ENCODE measurements around the gene POU6F2.

Gene POU6F2

DNA sequence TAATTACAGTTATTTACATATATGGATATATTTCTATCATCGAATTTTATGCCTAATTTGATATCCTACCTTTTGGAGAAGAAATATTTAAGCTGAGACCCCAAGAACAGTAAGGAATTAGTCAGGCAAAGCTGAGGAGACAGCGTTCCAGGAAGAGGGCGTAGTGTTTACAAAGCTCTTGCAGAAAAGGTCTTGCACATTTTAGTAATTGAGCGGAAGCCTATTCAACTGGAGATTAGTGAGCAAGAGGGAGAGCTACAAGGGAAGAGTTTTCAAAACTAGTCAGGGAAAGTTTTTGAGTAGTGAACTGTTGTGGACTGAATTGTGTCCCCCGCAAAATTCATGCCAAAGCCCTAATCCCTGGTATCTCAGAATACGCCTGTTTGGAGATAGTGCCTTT is 26.5 kb upstream of the POU6F2 start:
- DNase-seq (no peak), ATAC-seq (replicated peaks) (no peak)
- Mint-ChIP-seq H3K27ac (no peak overlapping the region), H3K4me1 (ENCODE audit: low read depth in 2 of 2) (no peaks in the 10 kb centered on the region), H3K27me3 (peaks cover 40 to 46% of the 10 kb centered on the region in 2 donors), H3K4me3 (no peak overlapping the region), H3K36me3 (ENCODE audit: insufficient read depth) (peaks cover 3% of the 10 kb centered on the region), H3K9me3 (no peaks in the 10 kb centered on the region)

DNA sequence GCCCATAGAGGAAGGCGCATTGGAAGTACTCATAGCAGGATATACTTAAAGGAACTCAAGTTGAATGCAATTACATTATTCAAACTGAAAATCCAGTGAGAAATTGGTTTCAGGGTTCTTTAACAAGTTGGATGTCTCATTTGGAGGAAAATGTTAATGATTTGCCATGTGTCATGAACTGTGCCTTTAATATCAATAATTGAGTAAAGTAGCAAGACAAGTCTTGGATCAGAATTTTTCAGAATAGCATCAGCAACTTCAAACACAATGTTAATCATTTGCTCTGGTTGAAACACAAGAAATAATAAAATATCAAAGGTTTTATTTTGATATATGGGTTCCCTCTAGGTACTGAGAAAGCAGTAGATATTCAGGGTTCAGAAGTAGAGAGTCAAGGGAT is 24.5 kb upstream of the POU6F2 start:
- ATAC-seq (replicated peaks) (no peak), DNase-seq (no peak)
- H3K4me3 Mint-ChIP-seq, result no peak overlapping the region
- H3K27me3 Mint-ChIP-seq, result peaks cover 36% of the 10 kb centered on the region in 2 donors
- H3K9me3 Mint-ChIP-seq, result no peaks in the 10 kb centered on the region
- no peak overlapping the region for H3K27ac Mint-ChIP-seq
- no peaks in the 10 kb centered on the region for H3K4me1 Mint-ChIP-seq (ENCODE audit: low read depth in 2 of 2)
- H3K36me3 Mint-ChIP-seq (ENCODE audit: insufficient read depth), result peaks cover 3% of the 10 kb centered on the region

DNA sequence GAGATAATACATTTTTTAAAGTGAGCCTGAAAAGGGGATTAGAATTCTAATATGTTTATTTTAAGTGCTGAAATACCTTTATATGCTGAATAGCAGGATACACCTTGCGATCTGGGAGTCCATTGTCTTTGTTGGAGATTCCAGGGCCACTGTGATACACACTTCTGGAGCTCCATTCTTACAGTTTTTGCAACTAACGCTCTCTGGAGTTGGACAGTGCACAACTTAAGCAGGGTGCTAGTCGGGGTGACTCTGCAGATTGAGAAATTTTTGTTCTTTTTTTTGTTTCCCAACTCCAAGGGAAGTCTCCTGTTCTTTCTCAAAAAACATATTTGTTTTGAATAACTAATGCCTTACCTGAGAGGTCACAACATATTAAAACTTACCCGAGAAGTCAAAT is 23.7 kb upstream of the POU6F2 start:
- Mint-ChIP-seq H3K9me3 (no peaks in the 10 kb centered on the region), H3K4me3 (no peak overlapping the region), H3K27me3 (peaks cover 38 to 43% of the 10 kb centered on the region in 2 donors), H3K36me3 (ENCODE audit: insufficient read depth) (peaks cover 3% of the 10 kb centered on the region), H3K4me1 (ENCODE audit: low read depth in 2 of 2) (no peaks in the 10 kb centered on the region), H3K27ac (no peak overlapping the region)
- ATAC-seq (replicated peaks) (no peak), DNase-seq (no peak)

DNA sequence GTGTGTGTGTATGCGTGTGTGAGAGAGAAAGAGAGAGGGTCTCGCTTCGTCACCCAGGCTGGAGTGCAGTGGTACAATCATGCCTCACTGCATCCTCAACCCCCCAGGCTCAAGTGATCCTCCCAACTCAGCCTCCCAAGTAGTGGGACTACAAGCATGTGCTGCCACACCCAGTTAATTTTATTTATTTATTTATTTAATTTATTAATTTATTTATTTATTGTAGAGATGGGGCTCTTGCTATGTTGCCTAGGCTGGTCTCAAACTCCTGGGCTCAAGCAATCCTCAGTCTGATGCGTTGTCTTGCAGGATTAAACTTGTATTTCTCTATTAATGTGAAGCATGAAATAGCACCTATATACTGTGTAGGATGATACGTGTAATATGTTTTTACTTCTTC is 21.8 kb upstream of the POU6F2 start:
- Mint-ChIP-seq H3K27me3 (peaks cover 52 to 60% of the 10 kb centered on the region in 2 donors), H3K9me3 (no peaks in the 10 kb centered on the region), H3K4me1 (ENCODE audit: low read depth in 2 of 2) (no peaks in the 10 kb centered on the region), H3K27ac (no peak overlapping the region), H3K36me3 (ENCODE audit: insufficient read depth) (peaks cover 3% of the 10 kb centered on the region), H3K4me3 (no peak overlapping the region)
- DNase-seq (no peak), ATAC-seq (replicated peaks) (no peak)

DNA sequence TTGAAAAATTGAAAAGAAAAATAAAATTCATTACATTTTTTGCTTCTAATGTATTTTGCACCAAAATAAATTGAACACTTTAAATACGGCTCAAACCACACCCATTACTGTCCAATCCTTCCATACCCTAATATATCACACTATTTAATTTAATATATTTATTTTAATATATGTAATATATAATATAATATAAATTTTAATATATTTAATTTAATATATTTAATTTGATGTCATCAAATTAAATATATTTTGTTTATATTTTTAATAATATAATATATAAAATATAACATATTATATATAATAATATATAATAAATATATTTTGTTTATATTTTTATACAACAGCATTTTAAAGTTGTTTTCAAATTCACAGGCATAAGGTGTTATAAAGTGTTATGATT is 15.7 kb upstream of the POU6F2 start:
- Mint-ChIP-seq H3K4me3 (no peak overlapping the region), H3K4me1 (ENCODE audit: low read depth in 2 of 2) (no peaks in the 10 kb centered on the region), H3K36me3 (ENCODE audit: insufficient read depth) (no peaks in the 10 kb centered on the region), H3K9me3 (no peaks in the 10 kb centered on the region), H3K27ac (no peak overlapping the region), H3K27me3 (peaks cover 30 to 32% of the 10 kb centered on the region in 2 donors)
- DNase-seq (no peak), ATAC-seq (replicated peaks) (no peak)

DNA sequence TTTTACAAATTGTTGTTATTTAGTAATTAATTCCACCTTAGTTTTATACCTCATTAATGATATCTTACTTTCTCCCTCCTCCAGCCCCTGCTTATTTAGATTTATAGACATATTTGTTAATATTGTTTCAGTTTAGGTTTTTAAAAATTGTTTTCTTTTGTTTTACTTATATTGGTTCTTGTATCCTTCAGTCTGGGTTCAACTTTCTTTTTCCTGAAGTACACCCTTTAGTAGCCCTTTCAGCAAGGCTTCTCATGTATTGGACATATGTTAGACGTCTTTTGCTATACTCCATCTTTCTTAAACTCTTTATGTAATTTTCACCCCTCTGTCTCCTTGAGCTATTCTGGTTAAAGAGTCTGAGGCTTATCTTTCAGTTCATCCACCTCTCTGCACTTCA is 12.8 kb upstream of the POU6F2 start:
- Mint-ChIP-seq H3K27me3 (peaks cover 15 to 19% of the 10 kb centered on the region in 2 donors), H3K4me1 (ENCODE audit: low read depth in 2 of 2) (no peaks in the 10 kb centered on the region), H3K9me3 (no peaks in the 10 kb centered on the region), H3K4me3 (no peak overlapping the region), H3K36me3 (ENCODE audit: insufficient read depth) (no peaks in the 10 kb centered on the region), H3K27ac (no peak overlapping the region)
- ATAC-seq (replicated peaks) (no peak), DNase-seq (no peak)

- H3K27ac Mint-ChIP-seq, result no peak overlapping the region
- no peak overlapping the region for H3K4me3 Mint-ChIP-seq
- peaks cover 51 to 57% of the 10 kb centered on the region in 2 donors for H3K27me3 Mint-ChIP-seq
- peaks cover 0 to 2% of the 10 kb centered on the region in 2 donors for H3K4me1 Mint-ChIP-seq (ENCODE audit: low read depth in 2 of 2)
- no peaks in the 10 kb centered on the region for H3K9me3 Mint-ChIP-seq
- ATAC-seq (replicated peaks), result no peak
- no peak for DNase-seq
- H3K36me3 Mint-ChIP-seq (ENCODE audit: insufficient read depth), result no peaks in the 10 kb centered on the region
Observed at GRCh38 chr7:38973760-38974159, 3.9 kb upstream of the POU6F2 start.

GRCh38 chr7:38975944-38976392 is 1.7 kb upstream of the POU6F2 start:
- H3K36me3 Mint-ChIP-seq (ENCODE audit: insufficient read depth), result no peaks in the 10 kb centered on the region
- H3K27me3 Mint-ChIP-seq, result peaks cover 62 to 66% of the 10 kb centered on the region in 2 donors
- H3K27ac Mint-ChIP-seq, result no peak overlapping the region
- ATAC-seq (replicated peaks) (no peak), DNase-seq (no peak)
- peaks cover 0 to 2% of the 10 kb centered on the region in 2 donors for H3K4me1 Mint-ChIP-seq (ENCODE audit: low read depth in 2 of 2)
- no peak overlapping the region for H3K4me3 Mint-ChIP-seq
- no peaks in the 10 kb centered on the region for H3K9me3 Mint-ChIP-seq

DNA sequence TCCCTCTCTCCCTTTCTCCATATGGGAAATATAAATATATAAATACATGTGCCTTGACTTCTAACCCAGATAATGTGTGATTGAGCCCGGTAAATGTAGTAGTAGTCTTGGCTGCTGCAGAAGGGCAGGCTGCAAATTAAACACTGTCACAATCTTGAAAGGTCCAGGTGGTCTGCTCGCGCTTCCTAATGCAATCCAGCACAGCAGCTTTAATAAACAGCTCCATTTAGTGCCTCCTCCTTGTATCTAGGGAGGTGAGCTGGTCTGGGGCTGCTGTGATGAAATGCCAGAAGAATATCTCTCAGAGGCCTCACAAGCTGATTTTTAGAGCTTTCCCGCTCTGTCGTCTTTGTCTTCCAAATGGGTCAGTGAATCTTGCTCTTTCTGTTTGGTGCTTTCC is 782 bp downstream of the POU6F2 start:
- H3K27ac Mint-ChIP-seq, result no peak overlapping the region
- no peak overlapping the region for H3K4me3 Mint-ChIP-seq
- no peaks in the 10 kb centered on the region for H3K9me3 Mint-ChIP-seq
- H3K27me3 Mint-ChIP-seq, result peaks cover 69% of the 10 kb centered on the region in 2 donors
- H3K4me1 Mint-ChIP-seq (ENCODE audit: low read depth in 2 of 2), result peaks cover 0 to 2% of the 10 kb centered on the region in 2 donors
- H3K36me3 Mint-ChIP-seq (ENCODE audit: insufficient read depth), result no peaks in the 10 kb centered on the region
- DNase-seq, result no peak
- no peak for ATAC-seq (replicated peaks)

DNA sequence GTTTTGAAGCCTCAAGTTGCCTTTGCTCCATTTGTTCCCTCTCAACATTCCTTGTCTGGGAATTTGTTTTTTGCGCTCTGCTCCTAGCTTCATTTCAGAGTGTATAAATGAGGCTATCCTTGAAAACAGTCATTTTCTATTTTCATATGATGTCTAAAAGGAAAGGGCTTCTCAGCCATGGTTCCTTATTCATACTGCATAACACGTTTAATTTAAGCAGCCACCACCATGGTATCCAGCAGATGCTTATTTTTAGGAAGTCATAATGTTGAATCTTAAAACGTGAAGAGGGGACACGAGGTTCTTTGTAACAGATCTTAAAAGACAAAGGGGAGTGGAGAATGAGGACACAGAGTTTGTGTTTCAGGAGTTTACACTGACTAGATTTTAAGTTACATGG is 14.5 kb downstream of the POU6F2 start:
- no peaks in the 10 kb centered on the region for H3K36me3 Mint-ChIP-seq (ENCODE audit: insufficient read depth)
- peaks cover 15 to 27% of the 10 kb centered on the region in 2 donors for H3K27me3 Mint-ChIP-seq
- H3K27ac Mint-ChIP-seq, result no peak overlapping the region
- DNase-seq (no peak), ATAC-seq (replicated peaks) (no peak)
- no peaks in the 10 kb centered on the region for H3K4me1 Mint-ChIP-seq (ENCODE audit: low read depth in 2 of 2)
- no peaks in the 10 kb centered on the region for H3K9me3 Mint-ChIP-seq
- no peak overlapping the region for H3K4me3 Mint-ChIP-seq

DNA sequence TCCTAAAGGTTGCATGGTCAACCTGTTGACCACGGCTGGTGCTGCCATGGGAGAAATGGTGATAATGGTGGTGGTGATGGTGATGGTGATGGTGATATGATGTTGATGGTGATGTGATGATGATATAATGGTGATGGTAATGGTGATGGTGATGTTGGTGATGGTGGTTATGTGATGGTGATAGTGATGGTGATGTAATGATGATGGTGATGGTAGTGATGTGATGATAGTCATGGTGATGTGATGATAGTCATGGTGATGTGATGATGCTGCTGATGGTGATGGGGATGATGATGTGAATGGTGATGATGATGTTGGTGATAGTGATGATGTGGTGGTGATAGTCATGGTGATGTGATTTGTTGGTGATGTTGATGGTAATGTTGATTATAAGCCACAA is 23.9 kb downstream of the POU6F2 start:
- no peak for ATAC-seq (replicated peaks)
- H3K4me1 Mint-ChIP-seq (ENCODE audit: low read depth in 2 of 2), result no peaks in the 10 kb centered on the region

GRCh38 chr7:39002755-39003154 is 25.0 kb downstream of the POU6F2 start:
- H3K27ac Mint-ChIP-seq, result no peak overlapping the region
- no peaks in the 10 kb centered on the region for H3K27me3 Mint-ChIP-seq
- no peak for ATAC-seq (replicated peaks)

More for the DNA sequence above, 23.9 kb downstream of the POU6F2 start:
- DNase-seq, result no peak
- H3K27me3 Mint-ChIP-seq, result peaks cover 0 to 5% of the 10 kb centered on the region in 2 donors
- H3K27ac Mint-ChIP-seq, result no peak overlapping the region
- no peak overlapping the region for H3K4me3 Mint-ChIP-seq
- no peaks in the 10 kb centered on the region for H3K9me3 Mint-ChIP-seq
- H3K36me3 Mint-ChIP-seq (ENCODE audit: insufficient read depth), result no peaks in the 10 kb centered on the region

GRCh38 chr7:39005036-39005435 is 27.3 kb downstream of the POU6F2 start:
- no peaks in the 10 kb centered on the region for H3K9me3 Mint-ChIP-seq
- ATAC-seq (replicated peaks), result no peak

More at GRCh38 chr7:39002755-39003154, 25.0 kb downstream of the POU6F2 start:
- no peaks in the 10 kb centered on the region for H3K4me1 Mint-ChIP-seq (ENCODE audit: low read depth in 2 of 2)
- no peak for DNase-seq
- no peak overlapping the region for H3K4me3 Mint-ChIP-seq
- no peaks in the 10 kb centered on the region for H3K9me3 Mint-ChIP-seq
- no peaks in the 10 kb centered on the region for H3K36me3 Mint-ChIP-seq (ENCODE audit: insufficient read depth)

DNA sequence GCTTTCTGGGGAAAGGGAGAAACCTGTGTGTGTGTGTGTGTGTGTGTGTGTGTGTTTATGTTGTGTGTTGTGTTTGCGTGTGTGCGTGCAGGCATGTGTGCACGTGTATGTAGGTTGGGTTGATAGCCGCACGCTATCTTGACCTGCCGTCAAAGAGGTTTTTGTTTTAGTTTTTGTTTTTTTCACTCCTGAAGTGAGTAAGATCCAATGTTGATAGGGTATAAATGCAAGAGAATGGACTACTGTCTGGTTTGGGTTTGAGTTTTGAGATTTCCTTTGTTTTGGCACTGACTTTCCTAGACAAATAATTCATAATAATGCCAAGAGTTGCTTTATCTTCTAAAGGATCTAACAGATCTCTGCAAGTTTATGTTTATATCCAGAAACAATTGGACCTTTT is 27.8 kb downstream of the POU6F2 start:
- DNase-seq (no peak), ATAC-seq (replicated peaks) (no peak)
- H3K4me3 Mint-ChIP-seq, result no peak overlapping the region
- no peaks in the 10 kb centered on the region for H3K4me1 Mint-ChIP-seq (ENCODE audit: low read depth in 2 of 2)
- no peaks in the 10 kb centered on the region for H3K27me3 Mint-ChIP-seq
- no peaks in the 10 kb centered on the region for H3K9me3 Mint-ChIP-seq
- H3K27ac Mint-ChIP-seq, result no peak overlapping the region
- no peaks in the 10 kb centered on the region for H3K36me3 Mint-ChIP-seq (ENCODE audit: insufficient read depth)

More at GRCh38 chr7:39005036-39005435, 27.3 kb downstream of the POU6F2 start:
- Mint-ChIP-seq H3K36me3 (ENCODE audit: insufficient read depth) (no peaks in the 10 kb centered on the region), H3K4me1 (ENCODE audit: low read depth in 2 of 2) (no peaks in the 10 kb centered on the region), H3K4me3 (no peak overlapping the region), H3K27ac (no peak overlapping the region), H3K27me3 (no peaks in the 10 kb centered on the region)
- DNase-seq, result no peak
